ENCODE data around the gene CDK6.

DNA sequence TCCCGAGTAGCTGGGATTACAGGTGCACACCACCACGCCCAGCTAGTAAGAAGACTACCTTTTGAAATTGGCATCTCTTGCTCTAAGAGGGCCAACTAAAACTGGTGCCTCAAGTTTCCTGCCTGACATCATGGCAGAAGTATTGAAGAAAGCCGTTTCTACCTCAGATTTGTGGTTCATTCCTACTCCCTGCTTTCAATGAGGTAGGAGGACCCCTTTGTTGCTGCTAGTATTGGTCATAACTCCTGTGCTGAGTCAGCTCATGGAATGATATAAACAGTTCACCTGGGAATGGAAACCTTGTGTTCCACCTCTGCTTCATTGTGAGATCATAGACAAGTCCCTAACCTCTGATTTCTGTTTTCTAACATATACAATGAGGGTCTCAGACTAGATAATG lies 82.8 kb downstream of the CDK6 start:
- TF ChIP-seq, protein P1, sequence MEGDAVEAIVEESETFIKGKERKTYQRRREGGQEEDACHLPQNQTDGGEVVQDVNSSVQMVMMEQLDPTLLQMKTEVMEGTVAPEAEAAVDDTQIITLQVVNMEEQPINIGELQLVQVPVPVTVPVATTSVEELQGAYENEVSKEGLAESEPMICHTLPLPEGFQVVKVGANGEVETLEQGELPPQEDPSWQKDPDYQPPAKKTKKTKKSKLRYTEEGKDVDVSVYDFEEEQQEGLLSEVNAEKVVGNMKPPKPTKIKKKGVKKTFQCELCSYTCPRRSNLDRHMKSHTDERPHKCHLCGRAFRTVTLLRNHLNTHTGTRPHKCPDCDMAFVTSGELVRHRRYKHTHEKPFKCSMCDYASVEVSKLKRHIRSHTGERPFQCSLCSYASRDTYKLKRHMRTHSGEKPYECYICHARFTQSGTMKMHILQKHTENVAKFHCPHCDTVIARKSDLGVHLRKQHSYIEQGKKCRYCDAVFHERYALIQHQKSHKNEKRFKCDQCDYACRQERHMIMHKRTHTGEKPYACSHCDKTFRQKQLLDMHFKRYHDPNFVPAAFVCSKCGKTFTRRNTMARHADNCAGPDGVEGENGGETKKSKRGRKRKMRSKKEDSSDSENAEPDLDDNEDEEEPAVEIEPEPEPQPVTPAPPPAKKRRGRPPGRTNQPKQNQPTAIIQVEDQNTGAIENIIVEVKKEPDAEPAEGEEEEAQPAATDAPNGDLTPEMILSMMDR (IDR thresholded peaks at IDR 0.05) = no peak
- no peak for TF ChIP-seq POLR2A (IDR thresholded peaks at IDR 0.05)

Measured in right lobe of liver (tissue), 4 donors.